ENCODE data around the gene PPP1R3G.

GRCh38 chr6:5053038-5053437 is 32.1 kb upstream of the PPP1R3G start:
- TF ChIP-seq CTCF (optimal IDR thresholded peaks at IDR 0.05 in 1 of 3, IDR thresholded peaks at IDR 0.05 in 1 of 3, conservative IDR thresholded peaks at IDR 0.05 in 1 of 3; ENCODE audit: extremely low read depth in 1 of 3, insufficient read depth in 2 of 3, low read length in 3 of 3) (no peak), EZH2 (IDR thresholded peaks at IDR 0.05; ENCODE audit: low read length) (no peak)

All from keratinocyte (primary cell).